NCI-H345 treated with DMSO at 0.1 percent for 48 hours (cell line): ENCODE data around the gene HLCS.
"Not testable (repeated sequence)": the region's sequence is repeated elsewhere in the genome, so short reads cannot be mapped to it uniquely, and the experiment has no call there.

Experiments
- DNase-seq: peaks from one replicate; lab custom pipeline; 2025; ENCODE audit not compliant: unreplicated experiment; lab: John Stamatoyannopoulos, UW

Gene HLCS

DNA sequence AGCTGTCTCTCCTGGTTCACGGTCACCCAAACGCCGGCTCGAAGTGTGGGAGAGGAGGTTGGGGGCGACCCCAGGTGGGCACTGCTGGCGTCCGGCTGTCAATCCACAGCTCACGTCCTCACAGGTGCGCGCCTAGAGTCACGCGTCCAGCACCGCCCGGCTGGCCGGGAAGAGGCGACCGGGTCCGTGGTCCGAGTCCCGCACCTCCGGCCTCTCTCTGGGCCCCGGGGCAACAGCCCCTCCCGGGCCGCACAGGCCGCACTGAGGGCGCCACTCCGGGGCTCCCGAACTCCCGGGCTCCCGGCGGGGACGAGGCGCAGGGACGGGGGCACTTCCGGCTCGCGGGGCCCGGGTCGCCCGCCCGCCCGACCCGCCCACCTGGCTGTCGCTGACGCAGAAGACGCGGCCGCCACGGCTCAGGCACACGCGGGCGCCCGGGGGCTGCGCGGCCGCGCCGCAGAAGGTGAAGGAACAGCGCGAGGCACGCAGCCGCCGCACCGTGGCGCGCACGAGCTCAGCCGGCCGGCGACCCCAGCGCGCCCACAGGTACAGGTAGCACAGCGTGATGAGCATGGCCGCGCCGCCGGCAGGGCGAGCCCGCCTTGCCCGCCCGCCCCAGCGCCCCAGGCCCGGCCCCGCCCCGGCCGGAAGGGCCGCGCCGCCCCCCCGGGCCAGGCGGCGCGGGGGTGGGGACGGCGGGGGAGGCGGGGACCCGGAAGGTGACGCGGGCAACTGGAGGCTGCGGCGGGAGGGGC lies at the start of gene HLCS:
TSS of gene HLCS (minus strand) at position 604 of the 755 bp plus-strand sequence. CDS start at position 573, 31 bp downstream.
- DNase-seq: peak; percentile 55

DNA sequence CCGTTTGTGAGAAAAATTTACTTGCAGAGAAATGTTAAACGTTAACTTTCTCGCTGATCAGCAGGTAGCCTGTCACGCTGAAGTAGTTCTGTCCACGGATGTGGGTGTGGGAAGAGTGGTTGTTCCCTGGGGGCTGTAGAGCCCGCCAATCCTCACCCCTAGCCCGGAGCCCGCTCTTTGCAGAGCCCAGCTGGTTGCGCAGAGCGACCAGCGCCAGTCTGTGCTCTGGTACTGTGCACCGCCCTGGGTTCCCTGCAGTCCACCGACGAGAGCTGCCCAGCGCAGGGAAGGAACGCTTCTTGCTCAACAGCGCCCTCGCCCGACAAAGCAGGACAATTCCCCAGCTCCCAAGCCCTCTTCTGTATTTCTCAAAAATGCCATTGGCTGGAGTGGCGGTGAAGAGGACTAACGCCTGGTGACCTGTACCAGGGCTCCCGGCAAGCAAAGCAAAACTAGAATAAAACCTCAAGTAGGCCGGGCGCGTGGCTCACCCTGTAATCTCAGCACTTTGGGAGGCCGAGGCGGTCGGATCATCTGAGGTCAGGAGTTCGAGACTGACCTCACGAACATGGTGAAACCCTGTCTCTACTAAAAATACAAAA lies 43.4 kb upstream of the HLCS start:
- DNase-seq: peak; percentile 98

DNA sequence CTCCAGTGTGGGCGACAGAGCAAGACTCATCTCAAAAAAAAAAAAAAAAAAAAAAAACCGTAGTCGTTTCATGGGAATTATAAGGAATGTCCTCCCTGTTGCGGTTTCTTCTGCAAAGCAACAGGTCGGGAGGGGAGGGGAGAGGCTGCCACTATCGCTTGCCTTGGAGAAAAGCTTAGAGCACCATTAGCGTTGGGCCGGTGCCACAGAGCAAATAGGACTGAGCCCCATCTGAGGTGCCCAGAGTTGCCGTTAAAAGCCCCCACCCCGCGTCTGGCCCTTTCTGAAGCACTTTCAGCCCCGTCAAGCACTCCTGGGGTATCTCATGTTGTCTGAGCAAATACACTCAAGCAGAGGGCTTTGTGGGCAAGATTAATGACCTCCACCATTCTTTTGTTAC lies 42.3 kb upstream of the HLCS start:
- DNase-seq: peak; percentile 99

DNA sequence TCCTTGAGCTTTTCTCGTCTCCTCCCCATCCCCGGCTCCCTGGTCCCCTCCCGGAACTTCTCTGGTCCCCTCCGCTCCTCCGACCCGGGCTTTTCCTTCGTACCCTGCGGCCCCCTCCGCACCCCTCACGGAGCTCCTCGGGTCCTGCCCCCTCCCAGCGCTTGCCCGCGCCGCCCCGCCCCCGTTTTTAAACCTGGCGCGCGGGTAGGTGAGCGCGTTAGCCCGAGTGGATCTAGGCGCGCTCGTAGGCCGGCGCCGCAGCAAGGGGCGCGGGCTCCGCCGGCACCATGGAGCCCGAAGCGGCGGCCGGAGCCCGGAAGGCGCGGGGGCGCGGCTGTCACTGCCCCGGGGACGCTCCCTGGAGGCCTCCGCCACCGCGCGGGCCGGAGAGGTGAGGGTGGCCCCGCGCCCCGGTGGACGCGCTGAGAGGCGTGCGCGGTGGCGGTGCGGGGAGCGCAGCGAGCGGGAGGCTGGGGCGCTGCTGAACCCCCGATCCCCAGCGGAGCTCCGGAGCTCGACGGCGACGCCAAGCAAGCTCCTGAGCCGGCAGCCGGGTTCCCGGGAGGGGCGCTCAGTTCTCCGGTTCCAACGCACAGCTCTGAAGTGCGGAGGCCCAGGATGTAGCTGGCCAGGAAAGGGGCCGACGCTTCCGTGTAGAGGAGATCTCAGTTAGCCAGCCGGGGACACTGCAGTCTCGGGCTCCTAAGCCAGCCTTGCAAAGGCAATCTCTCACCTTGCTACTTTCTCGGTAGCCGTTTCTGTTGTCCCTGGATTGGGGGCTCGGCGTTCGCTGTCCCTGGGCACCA lies 40.2 kb upstream of the HLCS start, which contains the start of gene RIPPLY3:
TSS of gene RIPPLY3 (plus strand) at position 217 of the 806 bp plus-strand sequence. CDS start at position 288, 71 bp downstream.
- DNase-seq: peak; percentile 49

DNA sequence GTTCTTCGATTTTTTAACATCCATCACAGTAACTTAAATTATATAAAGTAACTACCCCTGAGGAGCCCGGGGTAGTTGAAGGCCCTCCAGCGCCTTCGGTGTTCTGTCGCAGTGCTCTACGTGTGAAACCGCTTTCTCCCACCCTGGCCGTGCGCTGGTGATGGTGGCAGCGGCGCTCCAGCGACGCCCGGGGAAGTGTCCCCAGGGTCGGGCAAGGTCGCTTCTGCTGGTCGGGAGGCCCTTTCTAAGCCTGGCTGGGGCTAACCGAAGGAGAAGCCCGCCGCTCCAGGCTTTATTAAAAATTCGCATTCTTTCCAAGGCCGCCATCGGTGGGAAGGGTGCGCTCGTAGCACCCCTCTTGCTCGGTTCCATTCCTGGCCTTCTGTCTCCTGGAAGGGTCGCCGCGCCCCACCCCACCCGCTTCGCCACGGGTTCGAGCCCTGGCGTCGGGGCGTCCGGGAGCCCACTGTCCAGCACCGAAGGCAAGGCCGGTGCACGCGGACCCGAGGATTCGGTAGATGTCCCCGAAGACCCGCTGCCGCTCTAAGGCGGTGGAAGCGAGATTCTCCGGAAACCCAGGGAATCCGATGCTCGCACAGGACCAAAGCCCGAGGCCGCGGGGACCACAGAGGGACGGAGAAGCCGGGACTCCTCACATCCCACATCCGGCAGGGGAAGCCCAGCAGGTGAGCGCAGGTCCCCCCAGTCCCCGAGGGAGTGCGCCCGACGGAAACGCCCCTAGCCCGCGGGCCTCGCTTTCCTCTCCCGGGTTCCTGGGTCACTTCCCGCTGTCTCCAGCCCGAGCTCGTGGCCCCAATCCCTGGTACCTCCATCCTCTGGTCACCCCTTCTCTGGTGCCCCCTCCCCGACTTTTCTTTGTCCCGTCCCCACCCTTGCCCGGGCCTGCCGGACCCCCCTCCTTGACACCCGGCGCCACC lies 39.3 kb upstream of the HLCS start:
- no peak for DNase-seq

DNA sequence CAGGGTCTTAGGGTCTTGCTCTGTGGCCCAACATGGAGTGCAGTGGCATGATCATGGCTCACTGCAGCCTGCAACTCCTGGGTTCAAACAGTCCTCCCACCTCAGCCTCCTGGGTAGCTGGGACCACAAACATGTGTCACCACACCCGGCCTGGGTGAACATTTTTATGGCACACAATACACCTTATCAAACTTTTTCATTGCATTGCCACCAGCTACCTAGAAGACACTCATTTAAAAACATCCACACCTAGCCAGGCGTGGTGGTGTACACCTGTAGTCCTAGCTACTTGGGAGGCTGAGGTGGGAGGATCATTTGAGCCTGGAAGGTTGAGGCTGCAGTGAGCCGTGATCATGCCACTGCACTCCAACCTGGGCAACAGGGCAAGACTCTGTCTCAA lies 37.4 kb upstream of the HLCS start:
- DNase-seq: not testable (repeated sequence)

DNA sequence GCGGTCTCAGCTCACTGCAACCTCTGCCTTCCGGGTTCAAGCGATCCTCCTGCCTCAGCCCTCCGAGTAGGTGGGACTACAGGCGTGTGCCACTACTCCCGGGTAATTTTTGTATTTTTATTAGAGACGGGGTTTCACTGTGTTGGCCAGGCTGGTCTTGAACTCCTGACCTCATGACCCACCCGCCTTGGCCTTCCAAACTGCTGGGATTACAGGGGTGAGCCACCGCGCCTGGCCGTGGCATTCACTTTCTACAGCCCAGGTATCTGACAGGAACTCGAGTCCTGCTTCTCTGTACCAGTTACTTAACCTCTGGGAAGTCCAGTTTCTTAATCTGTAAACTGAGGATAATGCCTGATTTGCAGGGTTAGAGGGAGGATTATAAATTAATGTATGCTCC lies 36.4 kb upstream of the HLCS start:
- not testable (repeated sequence) for DNase-seq

DNA sequence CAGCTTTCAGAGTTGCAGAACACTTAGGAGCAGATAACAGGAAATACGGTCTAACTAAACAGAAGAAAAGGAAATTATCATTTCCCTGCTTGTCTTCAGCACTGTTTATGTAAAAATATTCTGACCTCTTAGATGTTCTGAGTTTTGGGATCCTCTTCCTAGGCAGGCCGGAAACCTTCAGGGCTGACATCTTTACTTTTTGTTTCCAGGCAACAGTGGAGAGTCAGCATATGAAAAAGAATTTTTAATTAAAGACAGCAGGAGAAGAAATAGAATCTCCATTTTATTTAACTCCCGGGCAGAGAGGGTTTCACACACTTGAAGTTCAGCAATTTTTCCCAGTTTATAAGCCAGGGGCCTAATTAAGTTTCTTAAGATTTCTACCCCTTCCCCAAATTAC lies 35.0 kb upstream of the HLCS start:
- no peak for DNase-seq

DNA sequence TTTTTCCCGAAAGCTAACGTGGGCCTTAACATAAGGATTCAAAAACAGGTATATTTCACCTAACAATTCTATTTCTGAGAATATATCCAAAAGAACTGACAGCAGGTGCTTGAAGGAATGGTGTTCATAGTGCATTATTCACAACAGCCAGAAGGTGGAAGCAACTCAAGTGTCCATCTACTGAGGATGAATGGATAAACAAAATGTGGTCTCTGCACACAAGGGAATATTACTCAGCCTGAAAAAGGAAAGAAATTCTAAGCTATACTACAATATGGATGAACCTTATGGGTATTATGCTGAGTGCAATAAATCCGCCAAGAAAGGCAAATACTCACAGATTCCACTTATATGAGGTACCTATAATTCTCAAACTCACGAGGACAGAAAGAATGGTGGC lies 33.9 kb upstream of the HLCS start:
- no peak for DNase-seq

DNA sequence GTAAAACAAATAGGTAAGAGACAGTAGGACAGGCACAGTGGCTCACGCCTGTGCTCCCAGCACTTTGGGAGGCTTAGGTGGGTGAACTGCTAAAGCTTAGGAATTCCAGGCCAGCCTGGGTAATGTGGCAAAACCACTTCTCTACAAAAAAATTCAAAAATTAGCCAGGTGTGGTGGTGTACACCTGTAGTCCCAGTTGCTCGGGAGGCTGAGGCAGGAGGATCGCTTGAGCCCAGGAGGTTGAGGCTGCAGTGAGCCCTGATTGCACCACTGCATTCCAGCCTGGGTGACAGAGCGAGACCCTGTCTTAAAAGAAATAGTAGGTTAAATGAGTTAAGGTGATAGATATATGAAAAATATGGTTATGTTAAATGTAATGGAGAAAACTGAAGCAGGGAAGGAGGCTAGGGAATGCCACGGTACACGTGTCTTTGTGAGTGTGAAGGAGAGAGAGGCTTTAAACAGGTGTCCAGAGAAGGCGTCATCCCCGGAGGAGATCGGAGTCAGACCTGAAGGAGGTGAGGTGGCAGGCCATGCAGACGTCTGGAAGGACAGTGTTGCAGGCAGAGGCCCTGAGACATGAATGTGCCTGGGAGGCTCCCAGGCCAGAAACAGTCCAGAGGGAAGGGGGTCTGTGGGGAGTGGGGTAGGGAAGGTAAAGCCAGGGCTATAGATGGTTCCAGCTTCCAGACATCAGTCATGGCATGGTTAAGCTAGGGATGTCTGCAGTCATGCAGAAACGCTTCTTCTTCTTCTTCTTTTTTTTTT lies 32.8 kb upstream of the HLCS start:
- no peak for DNase-seq

DNA sequence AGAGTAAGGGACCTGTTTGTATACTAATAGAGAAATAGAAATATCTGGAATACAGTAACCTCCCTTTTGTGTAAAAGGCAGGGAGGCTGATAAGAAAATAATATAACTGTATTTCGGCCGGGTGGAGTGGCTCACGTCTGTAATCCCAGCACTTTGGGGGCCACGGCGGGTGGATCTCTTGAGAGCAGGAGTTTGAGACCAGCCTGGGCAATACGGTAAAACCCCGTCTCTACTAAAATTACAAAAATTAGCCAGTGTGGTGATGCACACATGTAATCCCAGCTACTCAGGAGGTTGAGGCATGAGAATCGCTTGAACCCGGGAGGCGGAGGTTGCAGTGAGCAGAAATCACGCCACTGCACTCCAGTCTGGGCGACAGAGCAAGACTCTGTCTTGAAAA lies 28.8 kb upstream of the HLCS start:
- DNase-seq: not testable (repeated sequence)

DNA sequence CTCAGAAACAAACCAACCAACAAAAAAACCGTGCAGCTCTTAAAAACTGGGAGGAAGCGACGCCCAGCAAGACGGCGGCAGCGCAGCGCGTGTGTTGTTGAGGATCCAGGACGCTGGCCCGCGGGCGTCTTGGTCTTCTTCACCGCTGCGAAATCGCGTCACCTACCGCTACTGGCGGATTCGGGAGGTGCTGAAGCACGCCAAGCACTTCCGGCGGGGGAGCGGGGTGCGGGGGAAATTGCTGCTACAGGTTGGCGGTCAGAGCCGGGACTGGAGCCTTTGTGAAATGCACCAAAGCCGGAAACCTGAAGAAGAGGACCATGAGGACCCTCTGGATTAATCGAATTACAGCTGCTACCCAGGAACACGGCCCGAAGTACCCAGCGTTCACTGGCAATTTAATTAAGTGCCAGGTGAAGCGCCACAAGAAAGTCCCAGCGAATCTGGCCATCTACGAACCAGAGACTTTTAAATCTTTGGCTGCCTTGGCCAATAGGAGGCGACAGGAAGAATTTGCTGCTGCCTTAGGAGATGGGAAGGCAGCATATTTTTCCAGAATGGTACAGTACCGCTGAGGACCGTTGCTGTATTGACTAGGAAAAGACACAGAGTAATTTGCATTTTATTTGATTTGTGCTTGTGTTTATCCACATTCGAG lies 28.2 kb upstream of the HLCS start:
- no peak for DNase-seq

DNA sequence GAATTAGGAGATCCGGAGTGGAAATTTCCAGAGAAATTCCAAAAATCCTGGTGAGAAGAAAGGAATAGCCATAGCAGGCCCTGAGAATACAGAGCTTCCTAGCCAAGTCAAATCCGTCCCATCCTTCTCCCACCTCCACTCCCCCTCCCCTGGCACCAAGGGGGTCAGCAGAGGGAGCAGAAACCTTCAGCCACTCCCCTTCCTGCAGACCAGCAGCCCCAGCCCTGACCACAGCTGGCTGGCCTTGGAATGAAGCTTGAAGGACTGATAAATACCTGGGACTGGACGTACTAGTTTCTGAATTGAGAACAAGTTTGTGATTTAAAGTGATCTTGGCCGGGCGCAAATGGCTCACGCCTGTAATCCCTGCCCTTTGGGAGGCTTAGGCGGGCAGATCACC lies 26.2 kb upstream of the HLCS start:
- DNase-seq: no peak

DNA sequence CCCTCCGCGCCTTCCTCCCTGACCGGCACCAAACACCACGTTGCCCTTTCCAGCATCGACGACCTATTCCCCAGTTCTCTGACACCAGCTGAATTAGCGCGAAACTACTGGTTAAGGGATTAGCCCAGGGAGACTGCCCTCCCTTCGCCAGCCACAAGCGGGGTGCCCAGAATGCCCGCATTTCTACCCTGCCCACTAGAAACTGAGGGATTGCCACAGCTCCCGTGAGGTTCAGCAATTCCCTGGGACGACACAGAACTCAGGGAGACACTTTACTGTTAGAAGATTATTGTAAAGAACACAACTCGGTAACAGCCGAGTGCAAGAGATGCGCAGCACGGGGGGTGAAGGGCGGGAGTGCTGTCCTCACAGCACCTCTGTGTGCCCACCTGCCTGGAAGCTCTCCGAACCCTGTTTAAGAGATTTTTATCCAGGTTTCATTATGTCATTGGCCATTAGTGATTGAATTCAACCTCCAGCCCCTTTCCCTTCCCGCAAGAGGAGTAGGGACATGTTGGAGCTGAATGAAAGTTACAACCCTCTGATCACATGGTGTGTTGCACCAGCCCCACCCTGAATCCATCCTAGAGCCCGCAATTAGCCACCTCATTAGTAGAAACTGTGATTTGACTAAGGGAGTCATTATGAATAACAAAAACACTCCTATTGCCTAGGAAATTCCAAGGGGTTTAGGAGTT lies 24.2 kb upstream of the HLCS start:
- no peak for DNase-seq

DNA sequence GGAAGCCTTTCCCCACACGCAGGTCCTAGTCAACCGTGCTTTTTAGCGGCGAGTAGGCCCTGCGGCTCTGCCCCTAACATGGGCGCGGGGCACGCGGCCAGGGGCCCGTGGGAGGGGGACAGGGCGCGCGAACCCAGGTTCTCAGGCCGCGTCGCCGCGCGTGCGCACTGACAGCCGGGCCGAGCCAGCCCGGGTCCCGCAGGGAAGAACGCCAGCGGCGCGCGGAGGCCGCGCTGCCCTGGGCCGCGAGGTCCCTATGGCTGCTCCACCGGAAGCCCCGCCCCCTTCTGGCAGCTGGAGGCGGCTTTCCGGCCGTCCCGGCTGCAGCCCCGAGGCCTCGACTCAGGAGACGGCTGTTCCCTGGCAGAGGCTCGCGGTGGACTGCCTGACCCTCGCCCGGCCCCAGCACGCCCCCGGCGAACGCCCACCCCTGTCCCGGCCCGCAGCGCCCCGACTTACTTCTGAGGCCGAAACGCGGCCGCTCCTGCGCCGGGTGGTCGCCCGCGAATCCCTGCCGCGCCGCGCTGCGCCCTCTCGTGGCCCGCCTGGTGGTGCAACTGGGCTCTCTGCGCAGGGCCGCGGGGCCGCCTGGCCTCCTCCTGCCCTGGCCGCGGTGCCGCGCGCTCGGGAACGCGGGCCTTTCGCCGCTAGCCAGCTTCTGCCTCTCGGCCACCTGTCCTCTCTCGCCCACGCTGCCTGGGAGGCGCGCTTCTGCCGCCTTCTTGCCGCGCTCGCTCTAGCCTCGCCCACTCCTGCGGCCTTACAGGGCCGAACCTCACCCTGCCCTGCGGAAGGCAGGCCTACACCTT lies 23.4 kb upstream of the HLCS start:
- DNase-seq: peak; percentile 95

DNA sequence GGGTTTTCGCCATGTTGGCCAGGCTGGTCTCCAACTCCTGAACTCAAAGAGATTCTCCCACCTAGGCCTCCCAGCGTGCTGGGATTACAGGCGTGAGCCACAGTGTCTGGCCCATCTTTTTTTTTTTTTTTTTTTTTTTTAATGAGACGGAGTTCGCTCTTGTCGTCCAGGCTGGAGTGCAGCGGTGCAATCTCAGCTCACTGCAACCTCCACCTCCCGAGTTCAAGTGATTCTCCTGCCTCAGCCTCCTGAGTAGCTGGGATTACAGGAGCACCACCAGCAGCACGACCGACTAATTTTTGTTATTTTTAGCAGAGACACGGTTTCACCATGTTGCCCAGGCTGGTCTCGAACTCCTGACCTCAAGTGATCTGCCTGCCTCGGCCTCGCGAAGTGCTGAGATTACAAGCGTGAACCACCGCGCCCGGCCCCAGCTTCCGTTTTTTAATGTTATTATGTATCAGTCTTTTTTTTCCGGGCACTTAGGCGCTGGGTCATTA lies 22.8 kb upstream of the HLCS start:
- not testable (repeated sequence) for DNase-seq

DNA sequence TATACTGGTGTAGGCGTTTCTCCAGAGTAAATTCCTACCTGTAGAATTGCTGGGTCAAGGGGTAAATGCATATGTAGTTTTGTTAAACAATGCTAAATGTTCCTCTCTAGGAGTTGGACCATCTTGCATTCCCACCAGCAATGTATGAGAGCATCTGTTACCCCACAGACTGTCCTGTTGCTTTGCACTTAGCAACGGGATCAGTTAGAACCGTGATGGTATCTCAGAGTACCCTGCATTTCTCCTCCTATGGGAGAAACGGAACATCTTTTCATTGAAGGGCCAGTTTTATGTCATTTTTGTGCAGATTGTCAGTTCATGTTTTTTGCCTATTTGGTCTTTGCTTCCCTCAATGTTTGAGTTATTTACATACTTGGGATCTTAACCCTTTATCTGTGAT lies 22.1 kb upstream of the HLCS start:
- DNase-seq: no peak

DNA sequence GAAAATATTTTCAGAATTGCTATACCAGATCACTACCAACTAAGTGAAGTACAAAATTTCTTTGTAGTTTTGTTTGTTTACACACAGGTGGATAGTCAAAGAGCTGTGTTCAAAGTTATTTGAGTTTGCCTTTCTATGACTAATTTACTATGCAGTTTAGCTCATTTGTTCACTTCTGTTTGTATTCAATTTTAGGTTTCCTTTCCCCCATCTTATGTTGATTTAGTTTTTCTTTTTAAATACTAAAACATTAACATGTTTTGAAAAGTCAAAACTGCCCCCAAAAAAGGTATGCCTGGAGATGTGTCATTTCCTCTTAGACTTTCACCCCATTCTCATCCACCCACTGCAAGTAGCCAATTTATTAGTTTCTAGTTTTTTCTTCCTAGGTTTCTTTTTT lies 21.4 kb upstream of the HLCS start:
- DNase-seq: no peak
